Esophagus squamous epithelium (tissue), 5 donors: ENCODE results near the gene ZFP36L2. TPM values are rescaled to one million over a fixed set of nuclear protein-coding genes. Genes with fewer than 3 reads are reported as not detected.

Experiments used
- DNase-seq: peaks from one replicate; lab custom pipeline; 2025; lab: John Stamatoyannopoulos, UW
- H3K27ac ChIP-seq, 4 donors: fragments of 200-600 bp; sonication (generic); one replicate each; pipeline ENCODE4 v1.5.1; 2016 to 2019; ENCODE audit warnings: mild to moderate bottlenecking in 1 of 4
- H3K27me3 ChIP-seq, 4 donors: fragments of 200-600 bp; sonication (generic); 1 replicate in 3 of 4; 2 replicates in 1 of 4; pipeline versions ENCODE4 v1.5.1 to v1.6.0; 2017 to 2021; ENCODE audit warnings: antibody characterized with exemption in 1 of 4
- H3K36me3 ChIP-seq, 3 donors: fragments of 200-600 bp; sonication (generic); one replicate each; pipeline ENCODE4 v1.5.1; 2016 to 2019
- H3K4me1 ChIP-seq, 3 donors: fragments of 200-600 bp; sonication (generic); one replicate each; pipeline ENCODE4 v1.5.1; 2017 to 2019
- H3K4me3 ChIP-seq, 4 donors: fragments of 200-600 bp; sonication (generic); 1 replicate in 3 of 4; 2 replicates in 1 of 4; pipeline ENCODE4 v1.5.1; 2016 to 2019; ENCODE audit warnings: mild to moderate bottlenecking in 2 of 4, moderate library complexity in 1 of 4
- H3K9me3 ChIP-seq, 3 donors: fragments of 200-600 bp; sonication (generic); one replicate each; pipeline ENCODE4 v1.5.1; 2016 to 2019
- POLR2A ChIP-seq, 4 donors: fragments of 450-650 bp; IDR thresholded peaks; one replicate each; pipeline ENCODE4 v1.6.1; 2017; ENCODE audit warnings: antibody characterized with exemption in 4 of 4, mild to moderate bottlenecking in 4 of 4, moderate library complexity in 3 of 4
- WGBS, 2 donors: methylation state at CpG; one replicate each; pipeline ENCODE4 v1.1.5; 2018; 5-methylcytosine and 5-hydroxymethylcytosine counted together
- intact Hi-C: fragments of 100-400 bp; cut with DNase I; formaldehyde crosslinking; loops from one replicate; pipeline ENCODE4 v1.15.0; 2022
- total RNA-seq, 4 donors: library from RNA; depleted of rRNA; stranded (reverse); fragments of >200 nt; gene quantifications; one replicate each; pipeline ENCODE4 v1.1.0, GENCODE V29; 2016
- TF ChIP-seq, protein P1 (sequence below), 6 experiments: fragments of 450-650 bp in 4 of 6; fragments of 200-600 bp in 2 of 6; sonication (generic) in 2 of 6; IDR thresholded peaks; one replicate each; pipeline ENCODE4 v1.5.1; 2016 to 2019; ENCODE audit warnings: antibody characterized with exemption in 6 of 6, mild to moderate bottlenecking in 4 of 6, moderate library complexity in 4 of 6
- donor health status: DM: yes; HTN: yes; CAD: no.

The ZFP36L2 gene
- total RNA-seq, 4 donors from 2014 or later: 26.6 to 87.7 (median 41.8) TPM

DNA sequence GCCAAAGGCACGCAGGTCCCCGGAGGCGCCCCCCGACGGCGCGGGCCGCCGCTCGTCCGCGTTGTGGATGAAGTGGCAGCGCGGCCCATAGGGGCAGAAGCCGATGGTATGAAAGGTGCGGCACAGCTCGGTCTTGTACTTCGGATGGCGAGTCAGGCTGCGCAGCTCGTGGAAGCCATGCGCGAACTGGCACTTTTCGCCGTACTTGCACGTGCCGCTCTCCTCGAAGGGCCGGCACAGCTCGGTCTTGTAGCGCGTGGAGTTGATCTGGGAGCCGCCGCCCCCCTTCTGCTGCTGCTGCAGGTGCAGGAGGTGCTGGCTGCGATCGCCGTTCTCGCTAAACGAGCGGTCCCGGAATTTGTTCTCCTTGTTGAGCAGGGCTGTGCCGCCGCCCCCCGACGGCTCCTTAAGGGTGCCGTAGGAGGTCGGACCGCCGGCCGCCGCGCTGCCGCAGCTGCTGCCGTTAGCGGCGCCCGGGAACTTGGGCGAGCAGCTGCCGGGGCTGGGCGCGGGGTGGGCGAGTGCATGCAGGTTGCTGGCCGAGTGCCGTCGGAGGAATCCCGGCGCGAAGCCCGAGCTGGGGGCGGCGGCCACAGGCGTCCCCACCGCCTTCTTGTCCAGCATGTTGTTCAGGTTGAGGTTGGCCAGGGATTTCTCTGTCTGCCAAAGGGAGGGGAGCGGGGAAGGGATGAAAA lies 1.2 kb downstream of the ZFP36L2 start:
- H3K27me3 ChIP-seq: no peaks in the 10 kb centered on the region
- no peak for DNase-seq
- peak in 1 of 4 donors; percentile 6 for TF ChIP-seq POLR2A (IDR thresholded peaks at IDR 0.05)
- TF ChIP-seq, protein P1, sequence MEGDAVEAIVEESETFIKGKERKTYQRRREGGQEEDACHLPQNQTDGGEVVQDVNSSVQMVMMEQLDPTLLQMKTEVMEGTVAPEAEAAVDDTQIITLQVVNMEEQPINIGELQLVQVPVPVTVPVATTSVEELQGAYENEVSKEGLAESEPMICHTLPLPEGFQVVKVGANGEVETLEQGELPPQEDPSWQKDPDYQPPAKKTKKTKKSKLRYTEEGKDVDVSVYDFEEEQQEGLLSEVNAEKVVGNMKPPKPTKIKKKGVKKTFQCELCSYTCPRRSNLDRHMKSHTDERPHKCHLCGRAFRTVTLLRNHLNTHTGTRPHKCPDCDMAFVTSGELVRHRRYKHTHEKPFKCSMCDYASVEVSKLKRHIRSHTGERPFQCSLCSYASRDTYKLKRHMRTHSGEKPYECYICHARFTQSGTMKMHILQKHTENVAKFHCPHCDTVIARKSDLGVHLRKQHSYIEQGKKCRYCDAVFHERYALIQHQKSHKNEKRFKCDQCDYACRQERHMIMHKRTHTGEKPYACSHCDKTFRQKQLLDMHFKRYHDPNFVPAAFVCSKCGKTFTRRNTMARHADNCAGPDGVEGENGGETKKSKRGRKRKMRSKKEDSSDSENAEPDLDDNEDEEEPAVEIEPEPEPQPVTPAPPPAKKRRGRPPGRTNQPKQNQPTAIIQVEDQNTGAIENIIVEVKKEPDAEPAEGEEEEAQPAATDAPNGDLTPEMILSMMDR (IDR thresholded peaks at IDR 0.05): peak in 1 of 6 experiments; percentile 18
- peak overlapping the region; percentile 96 to 100 (median 98) for H3K27ac ChIP-seq
- H3K9me3 ChIP-seq: no peaks in the 10 kb centered on the region
- H3K4me3 ChIP-seq: peak overlapping the region; percentile 79 to 97 (median 92)
- intact Hi-C loops: loop anchor here (10.0 kb wide), 1 partner anchor 250 kb away; no protein-coding TSS in a partner anchor
- H3K36me3 ChIP-seq: peaks cover 4 to 37% (median 22%) of the 10 kb centered on the region in 3 donors
- peaks cover 26 to 64% (median 27%) of the 10 kb centered on the region in 3 donors for H3K4me1 ChIP-seq
- WGBS, 2 donors: 0% methylated on average over 4 of the region's 74 CpGs; no CpG with 5 or more reads in 1 of the 2 donors

DNA sequence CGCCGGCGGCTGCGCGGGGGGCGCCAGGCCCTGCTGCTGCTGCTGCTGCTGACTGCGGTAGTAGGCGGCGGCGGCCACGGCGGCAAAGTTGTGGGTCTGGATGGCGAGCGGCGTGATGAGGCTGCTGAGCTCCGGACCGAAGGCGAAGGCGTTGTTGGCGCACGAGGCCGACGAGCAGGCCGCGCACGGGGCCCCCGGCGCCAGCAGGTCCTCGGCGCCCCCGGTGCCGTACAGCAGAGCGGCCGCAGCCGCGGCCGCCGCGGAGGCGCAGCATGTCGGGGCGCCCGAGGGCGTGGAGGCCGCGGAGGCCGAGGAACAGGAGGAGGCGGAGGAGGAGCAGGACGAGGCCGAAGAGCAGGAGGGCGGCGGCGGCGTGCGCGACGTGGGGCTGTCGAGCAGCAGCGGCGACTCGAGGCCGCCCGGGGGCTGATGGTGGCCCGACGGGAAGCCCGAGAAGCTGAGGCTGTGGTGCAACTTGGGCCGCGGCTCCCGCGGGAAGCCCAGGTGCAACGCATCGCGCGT lies 1.8 kb downstream of the ZFP36L2 start:
- Histone ChIP-seq H3K9me3 (no peaks in the 10 kb centered on the region), H3K4me1 (peaks cover 30 to 64% (median 33%) of the 10 kb centered on the region in 3 donors), H3K27me3 (no peaks in the 10 kb centered on the region), H3K27ac (peak overlapping the region; percentile 96 to 100 (median 98)), H3K4me3 (peak overlapping the region; percentile 79 to 97 (median 92)), H3K36me3 (peaks cover 4 to 32% (median 22%) of the 10 kb centered on the region in 3 donors)
- DNase-seq: no peak
- intact Hi-C loops: loop anchor here (5.0 to 10.0 kb wide), 2 partner anchors 92 to 250 kb away; no protein-coding TSS in a partner anchor
- TF ChIP-seq, protein P1 (IDR thresholded peaks at IDR 0.05): no peak
- TF ChIP-seq POLR2A (IDR thresholded peaks at IDR 0.05): peak in 2 of 4 donors; percentile 21 to 29
- WGBS, 2 donors: 1% methylated on average over 12 of the region's 74 CpGs; no CpG with 5 or more reads in 1 of the 2 donors

DNA sequence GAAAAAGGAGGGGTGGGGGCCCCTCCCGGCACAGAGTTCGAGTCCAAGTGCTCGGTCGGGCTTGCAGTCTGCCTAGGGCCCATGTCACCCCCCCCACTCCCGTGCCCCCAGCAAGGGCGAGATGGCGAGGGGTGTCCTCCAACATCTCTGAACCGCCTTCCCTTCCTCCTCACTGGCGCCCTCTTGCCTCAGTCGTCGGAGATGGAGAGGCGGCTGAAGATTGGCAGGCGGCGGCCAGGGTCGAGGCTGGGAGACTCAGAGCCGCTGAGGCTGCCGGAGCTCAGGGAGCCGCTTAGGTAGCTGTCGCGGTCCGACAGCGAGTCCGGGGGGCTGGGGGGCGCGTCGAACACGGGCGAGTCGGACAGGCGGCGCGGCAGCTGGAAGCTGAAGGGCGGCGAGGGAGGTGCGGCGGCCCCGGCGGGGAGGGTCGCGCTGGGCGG lies 2.3 kb downstream of the ZFP36L2 start:
- no peaks in the 10 kb centered on the region for H3K9me3 ChIP-seq
- DNase-seq: no peak
- peaks cover 33 to 64% (median 36%) of the 10 kb centered on the region in 3 donors for H3K4me1 ChIP-seq
- H3K36me3 ChIP-seq: peaks cover 4 to 32% (median 22%) of the 10 kb centered on the region in 3 donors
- TF ChIP-seq, protein P1 (IDR thresholded peaks at IDR 0.05): peak in 5 of 6 experiments; percentile 12 to 44 (median 21)
- peak in 1 of 4 donors; percentile 38 for TF ChIP-seq POLR2A (IDR thresholded peaks at IDR 0.05)
- intact Hi-C loops: loop anchor here (5.0 to 10.0 kb wide), 2 partner anchors 92 to 249 kb away; no protein-coding TSS in a partner anchor
- H3K27me3 ChIP-seq: no peaks in the 10 kb centered on the region
- 0 to 5% methylated on average over 4 to 8 of the region's 41 CpGs for WGBS, 2 donors
- H3K27ac ChIP-seq: peak overlapping the region; percentile 96 to 100 (median 98)
- peak overlapping the region; percentile 79 to 97 (median 92) for H3K4me3 ChIP-seq

DNA sequence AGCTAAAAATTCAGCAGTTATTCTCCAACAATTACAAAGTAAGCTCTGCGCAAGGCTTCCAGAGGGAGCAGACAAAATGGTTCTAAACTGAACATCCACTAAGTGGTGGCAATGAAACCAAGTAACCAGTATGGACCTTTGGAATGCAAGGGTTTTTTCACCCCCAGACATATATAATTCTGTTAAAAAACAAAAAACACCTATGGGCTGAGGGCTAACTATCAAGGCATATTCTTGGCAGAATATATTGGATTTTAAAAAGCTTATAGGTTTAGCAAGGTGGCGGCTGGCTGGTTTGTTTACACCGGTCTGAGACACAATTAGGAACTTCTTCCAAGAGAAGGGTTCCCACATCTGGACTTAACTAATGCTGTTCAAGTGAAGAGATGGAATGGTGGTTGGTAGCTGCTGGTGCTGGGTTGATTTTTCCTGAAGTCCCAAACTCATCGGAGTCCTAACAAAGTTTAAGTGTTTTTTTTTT lies 2.8 kb downstream of the ZFP36L2 start:
- peak overlapping the region; percentile 96 to 100 (median 98) for H3K27ac ChIP-seq
- peak overlapping the region; percentile 79 to 97 (median 92) for H3K4me3 ChIP-seq
- H3K27me3 ChIP-seq: no peaks in the 10 kb centered on the region
- peaks cover 36 to 64% (median 36%) of the 10 kb centered on the region in 3 donors for H3K4me1 ChIP-seq
- intact Hi-C loops: loop anchor here (5.0 to 10.0 kb wide), 2 partner anchors 91 to 249 kb away; no protein-coding TSS in a partner anchor
- DNase-seq: no peak
- H3K9me3 ChIP-seq: no peaks in the 10 kb centered on the region
- peaks cover 4 to 32% (median 22%) of the 10 kb centered on the region in 3 donors for H3K36me3 ChIP-seq
- TF ChIP-seq, protein P1 (IDR thresholded peaks at IDR 0.05): no peak
- peak in 1 of 4 donors; percentile 23 for TF ChIP-seq POLR2A (IDR thresholded peaks at IDR 0.05)
- 3 to 8% methylated on average over 4 of the region's 4 CpGs for WGBS, 2 donors
